Trophoblast cell (in vitro differentiated cells and primary cell): ENCODE measurements around the gene CYP26B1. TPM values are rescaled to one million over a fixed set of nuclear protein-coding genes. Genes with fewer than 3 reads are reported as not detected.
A peak's percentile ranks its signal among the peaks of the same experiment; 100 is the strongest.

Source experiments
- DNase-seq, 2 donors: peaks; one replicate each; pipeline ENCODE4 v3.0.0-alpha.2; 2016
- H2AFZ ChIP-seq: 2 replicates; pipeline ENCODE4 v1.6.1; 2013; ENCODE audit warnings: low read length, moderate library complexity, mild to moderate bottlenecking; ENCODE audit not compliant: insufficient read depth, poor library complexity
- H2AK5ac ChIP-seq: 2 replicates; pipeline ENCODE4 v1.6.1; 2013; ENCODE audit warnings: mild to moderate bottlenecking, low read length
- H2BK120ac ChIP-seq: 2 replicates; pipeline ENCODE4 v1.6.1; 2013; ENCODE audit warnings: low read length, mild to moderate bottlenecking, moderate library complexity; ENCODE audit not compliant: insufficient read depth, poor library complexity
- H2BK12ac ChIP-seq: 2 replicates; pipeline ENCODE4 v1.6.1; 2013; ENCODE audit warnings: mild to moderate bottlenecking, low read length, moderate library complexity
- H2BK5ac ChIP-seq: 2 replicates; pipeline ENCODE4 v1.6.1; 2013; ENCODE audit warnings: low read length, low read depth, moderate library complexity, mild to moderate bottlenecking; ENCODE audit not compliant: poor library complexity
- H3K14ac ChIP-seq: 2 replicates; pipeline ENCODE4 v1.6.1; 2013; ENCODE audit warnings: mild to moderate bottlenecking, low read length
- H3K18ac ChIP-seq: 2 replicates; pipeline ENCODE4 v1.6.1; 2013; ENCODE audit warnings: mild to moderate bottlenecking, low read length
- H3K23ac ChIP-seq: 2 replicates; pipeline ENCODE4 v1.6.1; 2013; ENCODE audit warnings: low read length
- H3K27ac ChIP-seq: 2 replicates; pipeline ENCODE4 v1.5.1; 2013; ENCODE audit warnings: low read depth, mild to moderate bottlenecking, inconsistent platforms, low read length, moderate library complexity
- H3K27me3 ChIP-seq: 2 replicates; pipeline ENCODE4 v1.6.1; 2013; ENCODE audit warnings: inconsistent platforms, mild to moderate bottlenecking, low read length, moderate library complexity; ENCODE audit not compliant: insufficient read depth
- H3K36me3 ChIP-seq, 2 experiments: 1 replicate in 1 of 2; 2 replicates in 1 of 2; pipeline ENCODE4 v1.6.1; 2013; ENCODE audit warnings: low read length in 2 of 2, mild to moderate bottlenecking in 2 of 2, moderate library complexity in 1 of 2; ENCODE audit not compliant: insufficient read depth in 2 of 2, control insufficient read depth in 1 of 2
- H3K4ac ChIP-seq: 2 replicates; pipeline ENCODE4 v1.6.1; 2013; ENCODE audit warnings: low read depth, mild to moderate bottlenecking, low read length, moderate library complexity
- H3K4me1 ChIP-seq, 2 experiments: 1 replicate in 1 of 2; 2 replicates in 1 of 2; pipeline ENCODE4 v1.6.1; 2013; ENCODE audit warnings: low read length in 2 of 2, mild to moderate bottlenecking in 2 of 2, moderate library complexity in 1 of 2; ENCODE audit not compliant: insufficient read depth in 2 of 2, control insufficient read depth in 1 of 2
- H3K4me2 ChIP-seq: 2 replicates; pipeline ENCODE4 v1.6.1; 2013; ENCODE audit warnings: inconsistent platforms, mild to moderate bottlenecking, low read length, moderate library complexity
- H3K4me3 ChIP-seq: 2 replicates; pipeline ENCODE4 v1.5.1; 2013; ENCODE audit warnings: mild to moderate bottlenecking, low read depth, low read length, inconsistent platforms
- H3K79me1 ChIP-seq: one replicate; pipeline ENCODE4 v1.6.1; 2013; ENCODE audit warnings: low read length
- H3K79me2 ChIP-seq: 2 replicates; pipeline ENCODE4 v1.6.1; 2013; ENCODE audit warnings: low read length, mild to moderate bottlenecking; ENCODE audit not compliant: control insufficient read depth, insufficient read depth, poor library complexity
- H3K9ac ChIP-seq: 2 replicates; pipeline ENCODE4 v1.6.1; 2013; ENCODE audit warnings: mild to moderate bottlenecking, low read length
- H3K9me3 ChIP-seq: 2 replicates; pipeline ENCODE4 v1.6.1; 2013; ENCODE audit warnings: low read depth, mild to moderate bottlenecking, control low read depth, inconsistent platforms, low read length; ENCODE audit not compliant: insufficient read depth
- H4K12ac ChIP-seq: 2 replicates; pipeline ENCODE4 v1.6.1; 2013; ENCODE audit warnings: low read depth, mild to moderate bottlenecking, low read length, moderate library complexity
- H4K8ac ChIP-seq: 2 replicates; pipeline ENCODE4 v1.6.1; 2013; ENCODE audit warnings: low read depth, mild to moderate bottlenecking, low read length, moderate library complexity
- H4K91ac ChIP-seq: one replicate; pipeline ENCODE4 v1.6.1; 2013; ENCODE audit warnings: low read depth, mild to moderate bottlenecking, low read length, moderate library complexity
- WGBS: extraction: QIAGEN DNeasy Blood & Tissue Kit; methylation state at CpG from one replicate; pipeline ENCODE4 v1.1.7; 2013; ENCODE audit warnings: missing lambda C conversion rate; ENCODE audit not compliant: insufficient read length, insufficient coverage; ENCODE audit errors: extremely low coverage; 5-methylcytosine and 5-hydroxymethylcytosine counted together
- polyA plus RNA-seq: library from polyadenylated mRNA; stranded (reverse); fragments of 200-250 nt; gene quantifications from 2 replicates; pipeline ENCODE4 v1.2.3, GENCODE V29; 2013

Gene CYP26B1, protein sequence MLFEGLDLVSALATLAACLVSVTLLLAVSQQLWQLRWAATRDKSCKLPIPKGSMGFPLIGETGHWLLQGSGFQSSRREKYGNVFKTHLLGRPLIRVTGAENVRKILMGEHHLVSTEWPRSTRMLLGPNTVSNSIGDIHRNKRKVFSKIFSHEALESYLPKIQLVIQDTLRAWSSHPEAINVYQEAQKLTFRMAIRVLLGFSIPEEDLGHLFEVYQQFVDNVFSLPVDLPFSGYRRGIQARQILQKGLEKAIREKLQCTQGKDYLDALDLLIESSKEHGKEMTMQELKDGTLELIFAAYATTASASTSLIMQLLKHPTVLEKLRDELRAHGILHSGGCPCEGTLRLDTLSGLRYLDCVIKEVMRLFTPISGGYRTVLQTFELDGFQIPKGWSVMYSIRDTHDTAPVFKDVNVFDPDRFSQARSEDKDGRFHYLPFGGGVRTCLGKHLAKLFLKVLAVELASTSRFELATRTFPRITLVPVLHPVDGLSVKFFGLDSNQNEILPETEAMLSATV
- 5.7 and 5.9 TPM in 2 replicates for polyA plus RNA-seq

DNA sequence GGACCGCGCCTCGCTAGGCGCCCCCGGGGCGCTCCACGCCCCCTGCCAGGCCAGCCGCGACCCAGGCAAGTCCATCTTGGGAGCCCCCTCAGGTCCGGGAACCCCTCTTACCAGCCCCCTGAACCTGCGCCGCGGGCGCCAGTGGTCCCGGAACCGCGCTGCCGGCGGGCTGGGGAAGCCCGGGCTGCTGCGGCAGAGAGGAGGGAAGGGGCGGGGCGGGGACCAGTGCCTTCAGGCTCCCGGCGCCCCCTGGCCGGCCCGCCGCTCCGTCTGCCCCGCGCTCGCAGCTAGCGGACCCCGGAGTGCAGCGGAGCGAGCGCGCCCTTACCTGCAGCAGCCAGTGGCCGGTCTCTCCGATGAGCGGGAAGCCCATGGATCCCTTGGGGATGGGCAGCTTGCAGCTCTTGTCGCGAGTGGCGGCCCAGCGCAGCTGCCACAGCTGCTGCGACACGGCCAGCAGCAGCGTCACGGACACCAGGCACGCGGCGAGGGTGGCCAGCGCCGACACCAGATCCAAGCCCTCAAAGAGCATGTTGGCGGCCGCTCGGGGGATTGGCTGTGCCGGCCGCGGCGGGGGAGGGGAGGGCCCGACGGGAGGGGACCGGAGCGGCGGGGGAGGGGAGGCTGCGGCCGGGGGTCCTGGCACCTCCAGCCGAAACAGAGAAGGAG lies at the start of gene CYP26B1:
CYP26B1 (minus strand) TSS at position 560 of the 669 bp plus-strand sequence; CDS start at position 532, 28 bp downstream.
- H3K18ac ChIP-seq: no peak within 1 kb of the TSS
- H3K9ac ChIP-seq: no peak within 1 kb of the TSS
- peaks cover 32 to 40% of the 10 kb centered on the region in 2 experiments for H3K4me1 ChIP-seq
- peak within 1 kb of the TSS; percentile 46 for H2AFZ ChIP-seq
- no peaks in the 10 kb centered on the region for H3K79me2 ChIP-seq
- H3K14ac ChIP-seq: peak within 1 kb of the TSS; percentile 26
- no peak within 1 kb of the TSS for H3K4ac ChIP-seq
- H3K4me3 ChIP-seq: peak within 1 kb of the TSS; percentile 65
- peak within 1 kb of the TSS; percentile 27 for H3K23ac ChIP-seq
- H3K4me2 ChIP-seq: peak within 1 kb of the TSS; percentile 89
- H3K27me3 ChIP-seq: peaks cover 63% of the 10 kb centered on the region
- no CpG with 5 or more reads among the region's 69 CpGs for WGBS
- H2BK5ac ChIP-seq: no peak within 1 kb of the TSS
- peak in 1 of 2 donors; percentile 28 for DNase-seq
- H3K27ac ChIP-seq: no peak within 1 kb of the TSS
- H4K12ac ChIP-seq: no peak within 1 kb of the TSS
- no peak within 1 kb of the TSS for H2AK5ac ChIP-seq
- peaks cover 18% of the 10 kb centered on the region for H3K9me3 ChIP-seq
- no peak within 1 kb of the TSS for H2BK120ac ChIP-seq
- H4K8ac ChIP-seq: no peak within 1 kb of the TSS
- no peak within 1 kb of the TSS for H4K91ac ChIP-seq
- peaks cover 2% of the 10 kb centered on the region for H3K79me1 ChIP-seq
- H3K36me3 ChIP-seq: no peaks in the 10 kb centered on the region
- H2BK12ac ChIP-seq: no peak within 1 kb of the TSS

DNA sequence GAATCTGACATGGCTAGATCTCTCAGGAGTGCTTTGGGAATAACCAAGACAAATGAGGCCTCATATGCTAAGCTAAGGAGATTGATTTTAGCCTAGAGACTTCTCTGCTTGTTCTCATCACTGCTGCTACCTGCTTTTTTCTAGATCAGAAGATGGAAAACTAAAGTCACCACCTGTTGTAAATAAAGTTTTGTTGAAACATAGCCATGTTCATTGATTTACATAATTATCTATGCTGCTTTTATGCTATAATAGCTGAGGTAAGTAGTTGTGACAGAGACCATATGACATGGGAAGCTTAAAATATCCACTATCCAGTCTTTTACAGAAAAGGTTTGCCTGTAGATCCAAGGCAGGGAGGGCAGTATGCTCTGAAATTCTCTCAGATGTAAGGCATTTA lies 46.1 kb upstream of the CYP26B1 start:
- DNase-seq: no peak
- Histone ChIP-seq H3K18ac (no peak overlapping the region), H2AK5ac (no peak overlapping the region), H3K4me3 (no peak overlapping the region), H4K91ac (no peak overlapping the region), H3K14ac (no peak overlapping the region), H3K36me3 (no peaks in the 10 kb centered on the region), H3K27ac (no peak overlapping the region), H4K8ac (no peak overlapping the region), H3K4me2 (no peak overlapping the region), H3K9ac (no peak overlapping the region), H2AFZ (no peak overlapping the region), H4K12ac (no peak overlapping the region), H3K27me3 (no peaks in the 10 kb centered on the region), H3K9me3 (no peaks in the 10 kb centered on the region), H3K4ac (no peak overlapping the region), H2BK5ac (no peak overlapping the region), H2BK120ac (no peak overlapping the region), H3K79me2 (no peaks in the 10 kb centered on the region), H3K4me1 (no peaks in the 10 kb centered on the region), H3K79me1 (no peaks in the 10 kb centered on the region), H3K23ac (no peak overlapping the region), H2BK12ac (no peak overlapping the region)

DNA sequence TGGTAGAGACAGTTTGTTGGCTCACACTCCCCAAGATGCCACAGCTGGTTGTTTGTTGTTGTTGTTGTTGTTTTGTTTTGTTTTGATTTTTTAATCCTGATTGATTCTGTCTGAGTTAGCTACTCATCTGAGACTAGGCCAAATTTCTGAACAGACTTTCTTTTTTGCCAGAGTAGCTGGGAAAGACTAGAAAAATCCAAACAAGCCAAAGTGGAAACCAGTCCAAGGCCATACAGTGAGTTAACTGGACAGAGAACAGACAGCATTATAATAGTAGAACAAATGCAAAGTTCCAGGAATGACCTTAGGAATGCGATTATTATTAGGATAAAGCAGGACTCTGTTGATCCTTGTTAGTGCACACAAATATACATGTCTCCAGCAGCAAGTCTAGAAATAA lies 43.8 kb upstream of the CYP26B1 start:
- H3K79me2 ChIP-seq: no peaks in the 10 kb centered on the region
- WGBS: no CpG with 5 or more reads among the region's 1 CpG
- no peak for DNase-seq
- H3K14ac ChIP-seq: no peak overlapping the region
- no peak overlapping the region for H3K4me3 ChIP-seq
- H3K36me3 ChIP-seq: no peaks in the 10 kb centered on the region
- no peak overlapping the region for H3K23ac ChIP-seq
- H2BK5ac ChIP-seq: no peak overlapping the region
- H2AK5ac ChIP-seq: no peak overlapping the region
- H3K79me1 ChIP-seq: no peaks in the 10 kb centered on the region
- H4K12ac ChIP-seq: no peak overlapping the region
- no peak overlapping the region for H3K18ac ChIP-seq
- no peak overlapping the region for H2BK12ac ChIP-seq
- no peak overlapping the region for H4K91ac ChIP-seq
- peaks cover 6% of the 10 kb centered on the region for H3K9me3 ChIP-seq
- no peak overlapping the region for H3K9ac ChIP-seq
- H3K27me3 ChIP-seq: no peaks in the 10 kb centered on the region
- no peak overlapping the region for H3K4ac ChIP-seq
- no peak overlapping the region for H3K4me2 ChIP-seq
- no peak overlapping the region for H2AFZ ChIP-seq
- no peak overlapping the region for H2BK120ac ChIP-seq
- H3K27ac ChIP-seq: no peak overlapping the region
- no peaks in the 10 kb centered on the region for H3K4me1 ChIP-seq
- H4K8ac ChIP-seq: no peak overlapping the region

DNA sequence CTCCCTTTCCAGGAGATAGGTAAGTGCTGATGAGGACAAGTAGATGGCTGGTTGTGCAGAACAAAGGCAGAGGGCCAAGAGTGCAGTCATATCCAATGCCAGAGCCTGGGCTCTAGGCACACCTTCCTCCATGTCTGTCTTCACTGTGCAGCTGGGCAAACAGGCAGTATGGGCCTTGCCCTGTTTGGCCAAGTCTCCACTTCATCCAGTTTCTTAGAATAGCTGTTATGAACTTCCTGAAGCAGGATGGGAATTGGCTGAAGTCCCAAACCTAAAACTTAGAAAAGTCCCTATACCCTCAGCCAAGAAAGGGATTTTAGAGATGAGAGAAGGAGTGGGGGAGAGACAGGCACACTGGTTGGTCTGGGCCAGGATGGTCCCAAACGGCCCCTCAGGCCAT lies 37.5 kb upstream of the CYP26B1 start:
- Histone ChIP-seq H3K4me2 (no peak overlapping the region), H3K14ac (no peak overlapping the region), H2BK5ac (no peak overlapping the region), H3K36me3 (peaks cover 0 to 3% of the 10 kb centered on the region in 2 experiments), H3K4me1 (peaks cover 0 to 8% of the 10 kb centered on the region in 2 experiments), H3K18ac (no peak overlapping the region), H4K91ac (no peak overlapping the region), H2BK12ac (no peak overlapping the region), H3K4me3 (no peak overlapping the region), H3K27me3 (no peaks in the 10 kb centered on the region), H4K12ac (no peak overlapping the region), H2AK5ac (no peak overlapping the region), H3K79me1 (no peaks in the 10 kb centered on the region), H4K8ac (no peak overlapping the region), H3K79me2 (no peaks in the 10 kb centered on the region), H3K4ac (no peak overlapping the region), H3K23ac (no peak overlapping the region), H3K9ac (no peak overlapping the region), H3K27ac (no peak overlapping the region), H2BK120ac (no peak overlapping the region), H3K9me3 (peaks cover 6% of the 10 kb centered on the region), H2AFZ (no peak overlapping the region)
- no CpG with 5 or more reads among the region's 1 CpG for WGBS
- DNase-seq: no peak
